Chondrocyte (in vitro differentiated cells): ENCODE data around the gene CDK5RAP3. TPM values are rescaled to one million over a fixed set of nuclear protein-coding genes. Genes with fewer than 3 reads are reported as not detected.
A peak's percentile ranks its signal among the peaks of the same experiment; 100 is the strongest.
"Not testable (repeated sequence)": the region's sequence is repeated elsewhere in the genome, so short reads cannot be mapped to it uniquely, and the experiment has no call there.

Experiments used
- DNase-seq: peaks from one replicate; pipeline ENCODE4 v3.0.0; 2021; ENCODE audit warnings: mixed read lengths, low spot score
- H3K27ac Mint-ChIP-seq: one replicate; pipeline ENCODE4 v1.8.0; 2021; ENCODE audit warnings: mild to moderate bottlenecking, moderate library complexity, mixed read lengths; ENCODE audit not compliant: unreplicated experiment
- H3K27me3 Mint-ChIP-seq: 2 replicates; pipeline ENCODE4 v1.8.0; 2021; ENCODE audit warnings: low read depth, mixed read lengths
- H3K36me3 Mint-ChIP-seq: 2 replicates; pipeline ENCODE4 v1.8.0; 2021; ENCODE audit warnings: low read depth, mixed read lengths
- H3K4me1 Mint-ChIP-seq: 2 replicates; pipeline ENCODE4 v1.8.0; 2021; ENCODE audit warnings: low read depth, mild to moderate bottlenecking, mixed read lengths
- H3K4me3 Mint-ChIP-seq: one replicate; pipeline ENCODE4 v1.8.0; 2021; ENCODE audit warnings: mild to moderate bottlenecking, moderate library complexity, mixed read lengths; ENCODE audit not compliant: unreplicated experiment
- H3K9me3 Mint-ChIP-seq: 2 replicates; pipeline ENCODE4 v1.8.0; 2021; ENCODE audit warnings: low read depth, mixed read lengths
- total RNA-seq: library from RNA; stranded (reverse); gene quantifications from 3 replicates; pipeline ENCODE4 v1.2.1, GENCODE V29; 2021
- TF ChIP-seq, protein P1 (sequence below): fragments of 200-600 bp; sonication (generic); IDR thresholded peaks from 2 replicates; pipeline ENCODE4 v1.5.0; 2021; ENCODE audit warnings: antibody characterized with exemption, mild to moderate bottlenecking, moderate library complexity

The CDK5RAP3 gene
- total RNA-seq, 1 donor from 2014 or later = 99.2 TPM

- H3K4me1 Mint-ChIP-seq = peaks cover 19% of the 10 kb centered on the region
- no peaks in the 10 kb centered on the region for H3K9me3 Mint-ChIP-seq
- no peak overlapping the region for H3K4me3 Mint-ChIP-seq
- peaks cover 6% of the 10 kb centered on the region for H3K27me3 Mint-ChIP-seq
- no peak for DNase-seq
- TF ChIP-seq, protein P1, sequence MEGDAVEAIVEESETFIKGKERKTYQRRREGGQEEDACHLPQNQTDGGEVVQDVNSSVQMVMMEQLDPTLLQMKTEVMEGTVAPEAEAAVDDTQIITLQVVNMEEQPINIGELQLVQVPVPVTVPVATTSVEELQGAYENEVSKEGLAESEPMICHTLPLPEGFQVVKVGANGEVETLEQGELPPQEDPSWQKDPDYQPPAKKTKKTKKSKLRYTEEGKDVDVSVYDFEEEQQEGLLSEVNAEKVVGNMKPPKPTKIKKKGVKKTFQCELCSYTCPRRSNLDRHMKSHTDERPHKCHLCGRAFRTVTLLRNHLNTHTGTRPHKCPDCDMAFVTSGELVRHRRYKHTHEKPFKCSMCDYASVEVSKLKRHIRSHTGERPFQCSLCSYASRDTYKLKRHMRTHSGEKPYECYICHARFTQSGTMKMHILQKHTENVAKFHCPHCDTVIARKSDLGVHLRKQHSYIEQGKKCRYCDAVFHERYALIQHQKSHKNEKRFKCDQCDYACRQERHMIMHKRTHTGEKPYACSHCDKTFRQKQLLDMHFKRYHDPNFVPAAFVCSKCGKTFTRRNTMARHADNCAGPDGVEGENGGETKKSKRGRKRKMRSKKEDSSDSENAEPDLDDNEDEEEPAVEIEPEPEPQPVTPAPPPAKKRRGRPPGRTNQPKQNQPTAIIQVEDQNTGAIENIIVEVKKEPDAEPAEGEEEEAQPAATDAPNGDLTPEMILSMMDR = no peak
- H3K27ac Mint-ChIP-seq = peak overlapping the region; percentile 11
- H3K36me3 Mint-ChIP-seq = no peaks in the 10 kb centered on the region
Observed at GRCh38 chr17:48013876-48014594, 43.1 kb downstream of the CDK5RAP3 start.

GRCh38 chr17:48014595-48015111, 43.7 kb downstream of the CDK5RAP3 start:
- TF ChIP-seq, protein P1 = no peak
- Mint-ChIP-seq H3K36me3 (no peaks in the 10 kb centered on the region), H3K4me3 (no peak overlapping the region), H3K9me3 (no peaks in the 10 kb centered on the region), H3K27ac (peak overlapping the region; percentile 11), H3K4me1 (peaks cover 19% of the 10 kb centered on the region), H3K27me3 (peaks cover 6% of the 10 kb centered on the region)
- DNase-seq = no peak

DNA sequence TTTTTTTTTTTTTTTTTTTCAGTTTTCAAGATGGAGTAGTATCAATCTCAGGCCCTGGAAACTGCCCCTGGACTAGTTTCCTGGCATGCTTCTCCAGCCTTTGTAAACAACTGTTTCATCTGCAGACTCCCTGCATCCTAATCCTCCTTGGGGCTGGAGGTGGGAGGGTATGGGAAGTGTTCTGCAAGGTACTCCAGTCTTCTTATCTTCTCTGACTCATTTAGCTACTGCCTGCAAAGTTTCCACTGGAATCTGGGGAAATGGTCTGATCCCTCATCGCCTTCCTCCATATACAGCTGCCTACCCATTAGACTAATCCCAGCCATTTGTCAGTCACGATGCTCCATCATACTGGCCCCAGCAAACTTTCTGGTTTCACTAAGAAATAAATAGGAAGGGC, 45.2 kb downstream of the CDK5RAP3 start:
- no peak for DNase-seq
- H3K4me1 Mint-ChIP-seq = peaks cover 19% of the 10 kb centered on the region

GRCh38 chr17:48017817-48018158, 46.9 kb downstream of the CDK5RAP3 start:
- H3K27me3 Mint-ChIP-seq, H3K36me3 Mint-ChIP-seq, H3K9me3 Mint-ChIP-seq, H3K4me3 Mint-ChIP-seq, H3K4me1 Mint-ChIP-seq, H3K27ac Mint-ChIP-seq, DNase-seq: not testable (repeated sequence)

More for the DNA sequence above, 45.2 kb downstream of the CDK5RAP3 start:
- Mint-ChIP-seq H3K4me3 (no peak overlapping the region), H3K27ac (no peak overlapping the region), H3K9me3 (no peaks in the 10 kb centered on the region), H3K36me3 (no peaks in the 10 kb centered on the region), H3K27me3 (peaks cover 6% of the 10 kb centered on the region)
- TF ChIP-seq, protein P1 = no peak

DNA sequence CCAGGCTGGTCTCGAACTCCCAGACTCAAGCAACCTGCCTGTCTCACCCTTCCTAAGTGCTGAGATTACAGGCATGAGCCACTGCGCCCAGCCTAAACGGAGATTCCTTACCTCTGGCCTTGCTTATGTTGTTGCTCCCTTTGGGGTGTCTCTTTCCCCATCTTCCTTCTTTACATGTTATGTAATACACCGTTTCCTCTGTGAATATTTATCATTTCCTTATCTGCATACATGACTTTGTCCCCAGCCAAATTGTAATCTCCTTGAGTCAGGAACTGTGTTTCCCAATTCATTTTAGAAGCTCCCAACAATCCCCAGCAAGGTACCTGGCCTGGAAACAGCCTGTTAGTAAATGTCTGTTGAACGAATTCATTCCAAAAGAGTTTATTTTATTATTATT, 51.0 kb downstream of the CDK5RAP3 start:
- H3K4me1 Mint-ChIP-seq = peaks cover 39% of the 10 kb centered on the region
- H3K27ac Mint-ChIP-seq = no peak overlapping the region
- DNase-seq = no peak
- H3K4me3 Mint-ChIP-seq = no peak overlapping the region
- H3K9me3 Mint-ChIP-seq = no peaks in the 10 kb centered on the region
- TF ChIP-seq, protein P1 = no peak
- H3K27me3 Mint-ChIP-seq = no peaks in the 10 kb centered on the region
- no peaks in the 10 kb centered on the region for H3K36me3 Mint-ChIP-seq

DNA sequence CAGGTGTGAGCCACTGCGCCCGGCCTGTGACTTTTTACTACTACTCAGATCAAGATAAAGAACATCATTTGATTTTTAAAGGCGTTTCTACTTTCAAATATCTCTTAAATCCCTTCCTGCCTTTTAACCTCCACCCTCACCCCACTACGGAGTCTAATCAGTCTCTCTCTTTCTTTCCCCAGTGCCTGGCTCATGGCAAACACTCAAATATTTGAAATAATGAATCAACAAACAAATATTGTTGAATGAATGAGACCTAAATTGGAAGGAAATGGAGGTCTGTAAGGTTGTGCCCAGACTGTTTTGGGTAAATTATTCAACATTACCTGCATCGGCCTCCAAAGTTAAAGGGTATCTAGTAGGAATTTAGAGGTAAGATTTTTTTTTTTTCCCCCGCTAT, 52.0 kb downstream of the CDK5RAP3 start:
- peaks cover 40% of the 10 kb centered on the region for H3K4me1 Mint-ChIP-seq
- no peak overlapping the region for H3K27ac Mint-ChIP-seq
- DNase-seq = no peak
- H3K4me3 Mint-ChIP-seq = no peak overlapping the region
- H3K36me3 Mint-ChIP-seq = no peaks in the 10 kb centered on the region
- H3K27me3 Mint-ChIP-seq = no peaks in the 10 kb centered on the region
- TF ChIP-seq, protein P1 = no peak
- H3K9me3 Mint-ChIP-seq = no peaks in the 10 kb centered on the region
